HG02943 (cell line): Measurements from ENCODE around the gene ARSA.

Experiments
- ATAC-seq: cut with Tn5 transposase; IDR thresholded peaks from one replicate; pipeline ENCODE4 v1.9.1; 2021; ENCODE audit warnings: mild to moderate bottlenecking, low read depth, moderate library complexity; ENCODE audit not compliant: unreplicated experiment

Gene ARSA

DNA sequence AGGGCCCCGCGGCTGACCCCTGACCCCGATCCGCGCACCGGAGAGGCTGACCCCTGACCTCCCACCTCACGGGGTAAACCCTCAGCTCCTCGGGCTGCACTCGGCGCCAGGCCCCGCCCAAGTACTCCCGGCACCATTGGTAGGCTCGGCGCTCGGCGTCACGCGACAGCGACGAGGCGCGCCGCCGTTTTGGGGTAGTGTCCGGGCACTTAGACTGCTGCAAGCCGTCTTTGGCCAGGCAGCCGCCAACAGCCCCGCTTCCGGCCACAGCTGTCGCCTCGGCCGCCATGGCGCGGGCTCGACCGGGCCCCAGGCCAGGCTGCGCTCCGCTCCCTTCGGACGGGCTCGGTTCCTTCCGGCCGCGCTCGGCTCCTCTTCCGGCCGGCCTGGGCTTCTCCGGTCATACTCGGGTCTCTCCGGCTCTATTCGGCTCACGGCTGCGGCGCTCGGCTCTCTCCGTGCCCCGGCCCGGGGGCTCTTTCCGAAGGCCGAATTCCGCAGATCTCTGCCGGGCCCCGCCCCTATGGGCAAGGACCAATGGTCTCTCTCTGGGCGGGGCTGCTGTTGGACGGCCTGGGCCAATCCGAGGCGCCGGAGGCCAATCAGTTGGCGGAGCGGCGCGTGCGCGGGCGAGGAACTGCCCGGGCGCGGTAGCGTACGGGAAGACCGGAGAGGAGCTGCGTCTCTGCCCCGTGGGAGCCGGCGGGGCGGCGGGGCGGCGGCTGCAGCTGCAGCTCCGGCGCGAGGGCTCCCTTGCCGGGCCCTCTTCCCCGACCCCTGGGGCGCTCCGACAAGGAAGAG, 45.3 kb downstream of the ARSA start, which contains the start of gene CHKB:
Gene CHKB, minus strand, starts transcription at position 357 of the 801 bp plus-strand sequence. Its CDS starts 68 bp downstream, at position 289.
- ATAC-seq: peak; percentile 84

DNA sequence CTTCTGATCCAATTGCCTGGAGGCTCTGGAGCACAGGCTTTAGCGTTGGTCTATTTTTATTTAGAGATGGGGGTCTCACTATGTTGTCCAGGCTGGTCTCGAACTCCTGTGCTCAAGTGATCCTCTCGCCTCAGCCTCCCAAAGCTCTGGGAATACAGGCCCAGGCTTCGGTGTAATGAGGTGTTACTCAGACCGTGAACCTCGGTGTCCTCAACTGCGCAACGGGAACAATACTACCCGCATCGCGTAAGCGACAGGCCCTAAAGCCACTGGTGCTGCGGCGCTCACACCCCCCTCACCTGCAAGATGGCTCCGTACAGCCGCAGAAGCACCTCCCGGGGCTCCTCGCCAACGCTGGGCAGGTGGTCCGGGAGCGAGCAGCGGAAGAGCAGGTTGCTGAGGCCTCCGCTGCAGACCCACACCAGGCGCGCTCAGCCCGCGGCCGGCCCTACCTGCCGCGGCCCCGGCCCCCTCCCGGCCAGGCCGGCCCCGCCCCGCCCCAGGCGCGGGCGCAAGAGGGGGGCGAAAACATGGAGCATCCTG, 45.9 kb downstream of the ARSA start:
- ATAC-seq: peak; percentile 26

DNA sequence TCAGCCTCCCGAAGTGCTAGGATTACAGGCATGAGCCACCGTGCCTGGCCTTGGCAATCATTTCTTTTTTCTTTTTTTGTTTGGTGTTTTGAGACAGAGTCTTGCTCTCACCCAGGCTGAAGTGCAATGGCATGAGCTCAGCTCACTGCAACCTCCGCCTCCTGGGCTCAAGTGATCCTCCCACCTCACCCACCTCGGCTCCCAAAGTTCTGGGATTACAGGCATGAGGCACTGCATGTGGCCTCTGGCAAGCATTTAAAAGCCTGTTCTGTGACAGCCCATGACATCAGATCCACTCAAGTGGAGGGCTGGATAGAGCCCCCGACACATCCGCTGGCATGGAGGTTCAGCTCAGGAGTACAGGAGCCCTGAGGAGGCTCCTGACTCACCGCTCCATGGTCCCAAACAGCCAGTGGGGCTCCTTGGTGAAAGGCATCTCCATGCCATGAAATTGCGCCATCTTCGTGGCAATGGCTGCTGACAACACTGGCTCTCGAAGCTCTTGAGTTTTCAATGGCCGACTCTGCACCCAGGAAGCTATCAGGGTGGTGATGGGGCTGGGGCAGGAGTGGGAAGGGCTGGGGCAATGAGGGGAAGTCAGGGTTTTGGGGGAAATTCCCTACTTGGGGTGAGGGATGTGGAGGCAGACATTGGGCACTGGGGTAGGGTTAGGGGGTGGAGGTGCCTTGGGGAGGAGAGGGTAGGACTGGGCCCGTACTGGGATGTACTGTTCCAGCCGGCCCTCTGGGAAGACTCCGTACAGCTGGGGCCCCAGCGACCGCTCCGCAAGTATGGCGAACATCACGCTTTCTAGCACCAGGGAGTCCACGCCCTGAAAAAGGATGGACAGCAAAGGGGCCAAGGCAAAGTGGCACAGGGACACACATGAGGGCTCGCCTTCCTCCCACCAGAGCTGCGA, 46.7 kb downstream of the ARSA start:
- ATAC-seq: no peak

DNA sequence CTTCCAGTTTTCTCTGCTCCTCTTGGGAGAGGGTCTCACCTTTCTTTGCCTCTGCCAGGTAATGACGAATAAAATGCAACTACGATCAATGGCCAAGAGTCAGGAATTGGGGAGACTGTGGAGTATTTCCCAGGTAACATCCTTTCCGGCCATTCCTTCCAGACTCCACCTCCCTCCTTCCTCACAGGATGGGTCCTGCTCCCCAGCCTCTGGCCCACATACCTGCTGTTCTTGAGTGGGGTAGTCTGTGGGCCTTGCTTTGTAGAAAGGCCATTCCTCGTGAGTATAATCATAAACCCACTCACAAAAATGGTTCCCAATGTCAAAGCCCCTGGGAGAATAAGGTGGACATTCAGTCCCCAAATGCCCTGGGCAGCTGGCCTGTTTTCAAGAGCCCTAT, 48.2 kb downstream of the ARSA start:
- no peak for ATAC-seq

DNA sequence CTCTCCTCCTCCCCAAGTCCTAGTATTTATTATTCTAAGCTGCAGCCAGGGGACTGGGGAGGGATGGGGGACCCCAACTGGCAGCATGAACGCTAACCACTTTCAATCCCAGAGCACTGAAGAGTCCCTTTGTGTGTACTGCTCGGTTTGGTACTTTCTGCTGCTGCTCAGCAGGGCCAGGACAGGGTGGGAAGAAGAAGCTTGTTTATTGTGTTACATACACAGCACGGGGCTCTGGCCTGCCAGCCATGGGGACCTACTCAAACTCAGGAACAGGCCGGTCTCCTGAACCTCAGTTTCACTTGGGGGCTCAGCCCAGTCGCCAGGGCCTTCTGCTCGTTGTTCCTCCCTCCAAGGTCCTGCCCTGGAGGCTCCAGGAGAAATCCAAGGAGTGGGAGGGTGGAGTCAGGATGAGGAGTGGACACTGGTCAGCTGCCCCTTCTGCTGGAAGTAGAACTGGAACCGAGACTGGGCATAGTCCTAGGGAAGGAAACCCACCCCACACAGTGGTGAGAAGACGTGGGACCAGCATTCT, 49.1 kb downstream of the ARSA start:
- no peak for ATAC-seq

DNA sequence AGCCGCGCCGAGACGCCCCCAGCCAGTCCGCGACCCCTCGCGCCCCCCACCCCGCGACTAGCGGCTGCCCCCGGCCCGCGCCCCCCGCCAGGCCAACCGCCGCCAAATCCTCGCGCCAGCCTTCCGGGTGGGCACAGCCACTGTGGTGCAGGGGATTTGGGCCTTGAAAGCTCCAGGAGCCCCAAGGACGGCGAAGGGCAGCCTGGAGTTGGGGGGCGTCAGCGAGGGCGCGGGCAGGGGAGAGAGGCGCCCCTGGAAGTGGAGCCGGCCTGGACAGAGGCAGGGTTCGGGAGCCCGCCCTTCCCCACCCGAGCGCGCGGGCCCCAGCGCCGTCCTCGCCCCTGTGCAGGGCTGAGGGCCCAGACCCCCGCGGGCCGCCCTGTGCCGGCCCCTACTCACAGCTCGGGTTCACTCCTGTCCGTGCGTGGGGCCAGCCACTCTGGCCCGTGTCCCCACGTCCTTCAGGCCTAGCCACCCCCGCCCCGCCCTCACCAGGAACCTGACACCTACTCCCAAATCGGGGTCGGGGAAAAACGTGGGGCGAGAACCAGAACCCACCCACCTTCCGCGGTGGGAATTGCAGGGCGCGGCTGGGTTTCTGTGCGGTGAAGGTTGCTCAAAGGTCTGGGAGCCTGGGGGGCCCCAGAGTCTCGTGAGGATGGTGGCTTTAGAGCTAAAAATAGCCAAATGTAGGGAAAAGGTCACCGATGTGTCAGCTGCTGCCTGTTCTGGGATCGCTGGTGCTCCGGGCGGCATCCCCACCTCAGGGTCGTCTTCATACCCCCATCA, 49.8 kb downstream of the ARSA start, which contains the start of gene CPT1B:
Gene CPT1B, minus strand, starts transcription at position 441 of the 789 bp plus-strand sequence. CDS start 512 bp downstream, outside the sequence.
- no peak for ATAC-seq

DNA sequence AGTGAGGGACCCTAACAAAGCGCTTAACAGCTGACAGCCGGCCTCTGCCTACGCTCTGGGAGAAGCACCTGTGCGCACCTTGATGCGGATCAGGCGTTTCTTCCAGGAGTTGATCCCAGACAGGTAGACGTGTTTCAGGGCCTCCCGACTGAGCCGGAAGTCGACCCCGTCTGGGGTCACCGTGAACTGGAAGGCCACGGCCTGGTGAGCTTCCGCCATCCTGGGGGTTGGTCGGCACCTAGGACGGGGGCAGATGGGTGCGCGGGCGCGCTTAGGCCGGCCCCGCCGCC, 50.3 kb downstream of the ARSA start:
- ATAC-seq: no peak

DNA sequence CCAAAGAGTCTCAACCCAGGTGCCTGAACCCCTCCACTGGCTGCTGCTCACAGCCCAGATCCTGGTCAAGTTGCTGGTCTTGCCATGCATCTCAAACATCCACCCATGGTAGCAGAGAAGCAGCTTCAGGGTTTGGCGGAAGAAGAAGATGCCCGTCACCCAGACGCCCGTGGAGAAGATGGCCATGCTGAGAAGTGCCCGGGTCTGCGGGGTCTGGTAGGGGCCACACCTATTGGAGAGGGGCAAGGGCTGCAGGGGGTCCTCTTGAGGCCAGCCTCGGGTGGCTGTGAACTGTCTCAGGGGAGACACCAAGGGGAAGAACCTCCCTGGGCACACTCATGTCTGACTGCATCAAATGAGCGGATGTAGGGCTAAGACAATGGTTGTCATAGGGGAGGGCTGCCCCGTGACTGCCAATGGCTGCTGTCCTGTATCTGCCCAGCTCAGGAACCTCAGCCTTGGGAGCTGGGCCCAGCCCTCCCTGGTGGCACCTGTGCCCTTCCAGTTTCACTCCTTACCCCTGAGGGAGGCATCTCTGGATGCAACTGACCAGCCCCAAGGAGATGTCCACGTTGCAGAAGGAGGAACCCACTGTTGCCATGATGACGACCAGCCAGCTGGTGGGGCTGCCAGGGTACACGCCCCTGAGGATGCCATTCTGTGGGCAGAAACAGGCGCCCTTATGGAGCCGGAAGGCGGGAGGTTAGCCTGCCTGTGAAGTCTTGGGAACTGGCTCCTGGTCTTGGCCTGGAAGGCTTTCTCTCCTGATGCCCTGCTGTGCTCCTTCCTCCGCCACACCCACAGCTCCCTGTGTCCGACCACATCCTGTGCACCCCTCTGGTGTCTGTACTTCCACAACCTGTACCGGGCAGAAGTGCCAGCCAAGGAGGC, 50.9 kb downstream of the ARSA start:
- no peak for ATAC-seq

DNA sequence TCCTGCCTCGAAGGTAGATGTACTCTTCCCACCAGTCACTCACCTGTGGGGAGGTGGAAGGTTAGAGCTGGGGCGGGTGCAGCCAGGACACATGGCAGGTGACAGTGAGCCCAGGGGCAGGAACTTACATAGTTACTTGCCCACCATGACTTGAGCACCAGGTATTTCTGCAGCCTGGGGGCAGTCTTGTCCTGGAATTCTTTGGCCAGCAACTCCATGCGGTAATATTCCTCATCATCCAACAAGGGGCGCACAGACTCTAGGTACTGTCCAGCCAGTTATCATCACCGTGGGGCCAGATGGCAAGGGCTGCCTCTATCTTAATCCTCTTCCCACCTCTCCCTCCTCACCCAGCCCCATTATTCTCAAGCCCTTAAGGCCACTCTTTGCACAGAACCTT, 51.9 kb downstream of the ARSA start:
- no peak for ATAC-seq

DNA sequence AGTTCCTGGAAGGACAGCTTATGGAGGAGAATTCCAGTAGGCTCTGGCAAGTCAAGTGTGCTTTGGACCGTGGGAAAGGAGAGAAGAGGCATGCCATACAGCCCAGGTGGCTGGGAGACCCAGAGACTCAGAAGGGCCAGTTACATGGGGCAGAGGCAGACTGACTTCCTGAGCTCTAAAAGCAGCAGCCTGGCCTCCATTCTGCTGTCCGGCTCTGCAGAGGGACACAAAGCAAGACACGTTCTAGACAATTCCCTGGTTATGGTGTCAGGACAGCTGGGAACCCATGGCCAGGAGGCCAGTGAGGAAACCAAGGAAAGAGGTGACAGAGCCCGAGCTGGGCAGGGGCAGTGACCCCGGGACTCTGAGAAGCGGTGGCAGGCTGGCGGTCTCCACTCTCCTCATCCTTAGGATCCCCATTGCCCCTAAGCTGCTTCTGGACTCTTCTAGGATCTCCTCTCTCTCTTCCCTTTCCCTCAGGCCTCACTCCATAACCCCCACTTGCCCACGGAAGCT, 52.5 kb downstream of the ARSA start:
- no peak for ATAC-seq
